Upper lobe of left lung (tissue), 4 donors: ENCODE data around the gene NTNG2.

Experiments
- EP300 ChIP-seq, 4 donors: sonication (generic); formaldehyde crosslinking; IDR thresholded peaks; one replicate each; pipeline ENCODE4 v1.5.1; 2017; ENCODE audit warnings: antibody characterized with exemption in 4 of 4, control low read depth in 2 of 4
- POLR2A ChIP-seq, 4 donors: fragments of 450-650 bp; IDR thresholded peaks; one replicate each; pipeline ENCODE4 v1.5.1; 2016 to 2017; ENCODE audit warnings: antibody characterized with exemption in 4 of 4, mild to moderate bottlenecking in 2 of 4

- no peak for TF ChIP-seq EP300 (IDR thresholded peaks at IDR 0.05)
- TF ChIP-seq POLR2A (IDR thresholded peaks at IDR 0.05), result no peak
Measured at GRCh38 chr9:132231019-132231701, 69.3 kb downstream of the NTNG2 start.
